Measurements from ENCODE around the gene LEFTY2.

DNA sequence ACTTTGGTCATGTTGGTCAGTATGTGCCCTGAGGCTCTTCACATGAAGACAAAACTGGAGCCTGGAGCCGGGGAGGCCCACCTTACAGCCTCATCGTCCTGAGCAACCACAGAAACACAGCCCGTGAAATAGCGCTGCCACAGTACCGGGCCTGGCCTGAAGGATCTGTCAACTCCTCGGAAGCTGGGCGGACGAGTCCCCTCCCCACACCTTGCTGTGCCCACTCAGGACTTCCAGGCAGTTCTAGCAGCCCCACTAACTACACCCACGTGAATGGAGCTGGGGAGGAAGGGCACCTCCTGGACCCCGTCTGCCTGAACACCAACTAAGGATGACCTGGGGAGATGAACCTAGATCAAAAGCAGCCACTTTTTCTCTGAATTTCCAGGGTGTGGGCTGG is 33.4 kb upstream of the LEFTY2 start:
- TF ChIP-seq, protein P1, sequence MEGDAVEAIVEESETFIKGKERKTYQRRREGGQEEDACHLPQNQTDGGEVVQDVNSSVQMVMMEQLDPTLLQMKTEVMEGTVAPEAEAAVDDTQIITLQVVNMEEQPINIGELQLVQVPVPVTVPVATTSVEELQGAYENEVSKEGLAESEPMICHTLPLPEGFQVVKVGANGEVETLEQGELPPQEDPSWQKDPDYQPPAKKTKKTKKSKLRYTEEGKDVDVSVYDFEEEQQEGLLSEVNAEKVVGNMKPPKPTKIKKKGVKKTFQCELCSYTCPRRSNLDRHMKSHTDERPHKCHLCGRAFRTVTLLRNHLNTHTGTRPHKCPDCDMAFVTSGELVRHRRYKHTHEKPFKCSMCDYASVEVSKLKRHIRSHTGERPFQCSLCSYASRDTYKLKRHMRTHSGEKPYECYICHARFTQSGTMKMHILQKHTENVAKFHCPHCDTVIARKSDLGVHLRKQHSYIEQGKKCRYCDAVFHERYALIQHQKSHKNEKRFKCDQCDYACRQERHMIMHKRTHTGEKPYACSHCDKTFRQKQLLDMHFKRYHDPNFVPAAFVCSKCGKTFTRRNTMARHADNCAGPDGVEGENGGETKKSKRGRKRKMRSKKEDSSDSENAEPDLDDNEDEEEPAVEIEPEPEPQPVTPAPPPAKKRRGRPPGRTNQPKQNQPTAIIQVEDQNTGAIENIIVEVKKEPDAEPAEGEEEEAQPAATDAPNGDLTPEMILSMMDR (IDR thresholded peaks at IDR 0.05): no peak
- no peak for TF ChIP-seq POLR2A (IDR thresholded peaks at IDR 0.05)
